ENCODE results near the gene OCIAD2. TPM values are rescaled to one million over a fixed set of nuclear protein-coding genes. Genes with fewer than 3 reads are reported as not detected.
"Not testable (repeated sequence)": the region's sequence is repeated elsewhere in the genome, so short reads cannot be mapped to it uniquely, and the experiment has no call there.

Gene OCIAD2
- 100 to 1,000 TPM in 1 of 2 donors, 10 to 100 TPM in 1; 91.6 to 164 TPM for total RNA-seq
- long read RNA-seq, transcript OCIAD2-205 (7 exons, 1,163 nt): major isoform, 87 of 98 reads
- long read RNA-seq, transcript OCIAD2-204 (6 exons, 812 nt): minor isoform, 5 of 98 reads
- long read RNA-seq, partial matches to known transcripts: 0 of 98 reads
- long read RNA-seq, other reads (novel, unspliced or antisense): 3 of 98 reads

GRCh38 chr4:48906206-48907173 lies at the start of gene OCIAD2:
Gene OCIAD2 (minus strand): TSS chr4:48906774. CDS start chr4:48904549, 2,225 bp downstream.
- intact Hi-C loops (cut with DNase I, micrococcal nuclease): no loop called here
- ATAC-seq (peak; percentile 83), DNase-seq (peak; percentile 86 to 89)

DNA sequence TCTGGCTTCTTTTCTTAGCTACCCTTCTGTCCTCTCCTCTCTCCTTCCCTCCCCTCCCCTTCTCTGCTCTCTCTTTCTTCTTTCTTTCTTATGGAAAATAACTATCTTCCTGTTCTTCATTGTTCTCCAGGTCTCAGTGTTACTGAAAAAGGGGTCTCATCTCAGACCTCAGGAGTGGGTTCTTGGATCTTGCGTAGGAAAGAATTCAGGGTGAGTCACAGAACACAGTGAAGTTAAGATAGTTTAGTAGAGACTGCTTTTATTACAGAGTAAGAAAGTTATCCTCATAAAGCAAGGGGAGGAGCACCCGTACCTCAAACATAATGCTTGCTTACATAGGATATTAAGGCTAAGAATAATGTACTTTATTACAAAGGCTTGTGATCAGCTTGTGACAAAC lies 47.7 kb upstream of the OCIAD2 start:
- intact Hi-C loops (cut with DNase I, micrococcal nuclease): no loop called here

DNA sequence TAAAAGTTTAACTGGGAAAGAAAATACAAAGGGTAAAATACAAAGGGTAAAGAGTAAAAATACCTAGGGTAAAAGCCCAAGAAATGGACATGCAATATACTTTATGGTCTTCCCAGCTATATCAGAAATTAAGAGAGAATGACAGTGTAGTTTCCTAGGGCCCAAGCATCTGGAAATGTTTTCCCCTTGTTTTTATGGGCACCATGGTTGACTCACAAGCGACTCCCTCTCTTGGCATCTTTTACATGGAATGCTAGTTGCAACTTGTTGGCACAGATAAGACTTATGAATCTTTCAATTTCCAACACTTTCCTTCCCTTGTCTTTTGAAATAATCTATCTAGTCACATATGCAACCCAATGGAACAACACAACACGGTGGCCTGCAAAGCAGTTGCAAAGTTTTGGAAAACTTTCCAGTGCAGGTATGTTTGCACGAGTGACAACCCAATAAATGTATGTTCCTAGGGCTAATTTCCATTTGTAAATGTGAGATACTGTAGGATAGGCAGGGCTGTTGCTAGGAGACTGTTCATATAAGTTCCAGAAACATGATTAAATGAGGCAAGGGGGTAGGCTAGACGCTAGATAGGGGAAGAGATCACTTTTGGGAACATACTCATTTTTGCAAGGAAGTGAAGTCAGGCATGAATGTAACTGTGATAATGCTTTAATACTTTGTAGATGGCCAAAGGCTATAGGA lies 43.1 kb upstream of the OCIAD2 start:
- peak; percentile 86 for ATAC-seq
- DNase-seq: no peak
- intact Hi-C loops (cut with DNase I, micrococcal nuclease): no loop called here

More for the DNA sequence above, 47.7 kb upstream of the OCIAD2 start:
- ATAC-seq: peak; percentile 49
- DNase-seq: no peak

GRCh38 chr4:48949086-48949485 lies 42.5 kb upstream of the OCIAD2 start:
- intact Hi-C loops (cut with DNase I, micrococcal nuclease): no loop called here
- DNase-seq: no peak
- ATAC-seq: peak; percentile 38

DNA sequence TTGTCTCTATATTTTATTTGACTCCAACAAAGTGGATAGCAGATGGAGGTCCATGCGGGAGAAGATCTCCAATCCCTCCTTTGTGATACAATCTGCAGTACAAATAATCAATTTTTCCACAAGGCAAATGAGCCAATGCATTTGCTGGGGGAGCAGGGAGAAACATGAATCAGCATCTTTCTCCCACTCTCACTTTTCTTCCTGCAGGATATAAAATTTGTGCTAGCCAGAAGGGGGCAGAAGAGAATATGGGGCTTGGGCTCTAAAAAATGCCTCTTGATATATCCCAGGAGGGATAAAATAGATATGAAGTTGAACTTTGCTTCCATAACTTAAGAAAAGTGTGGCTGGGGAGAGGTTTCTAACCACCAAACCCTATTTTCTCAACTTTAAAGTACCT lies 41.2 kb upstream of the OCIAD2 start:
- ATAC-seq: no peak
- DNase-seq: no peak
- intact Hi-C loops (cut with DNase I, micrococcal nuclease): no loop called here

GRCh38 chr4:48945981-48946380 lies 39.4 kb upstream of the OCIAD2 start:
- no peak for ATAC-seq
- intact Hi-C loops (cut with DNase I, micrococcal nuclease): no loop called here
- DNase-seq: no peak

- ATAC-seq (no peak), DNase-seq (peak; percentile 31 to 48)
Measured at GRCh38 chr4:48944756-48945241, 38.2 kb upstream of the OCIAD2 start.

DNA sequence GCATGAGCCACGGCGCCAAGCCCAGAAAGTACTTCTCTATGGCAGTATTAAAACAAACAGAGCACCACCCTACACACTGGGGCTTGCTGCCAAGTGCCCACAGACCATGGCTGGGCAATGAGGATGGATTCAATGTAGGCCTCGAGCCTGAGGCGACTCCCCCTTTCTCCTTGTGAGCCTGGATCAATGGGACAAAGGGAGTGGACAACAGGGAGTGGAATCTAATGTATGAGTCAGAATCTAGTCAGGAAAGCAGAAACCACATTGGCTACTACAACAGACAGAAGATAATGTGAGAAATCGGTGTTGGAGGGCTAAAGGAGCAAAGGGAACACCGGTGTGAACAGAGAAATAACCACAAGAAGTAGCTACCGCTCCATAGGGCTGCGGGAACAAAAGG lies 37.7 kb upstream of the OCIAD2 start:
- DNase-seq (peak in 1 of 2 donors; percentile 48), ATAC-seq (peak; percentile 88)

More at GRCh38 chr4:48944756-48945241, 38.2 kb upstream of the OCIAD2 start:
- intact Hi-C loops (cut with DNase I, micrococcal nuclease): no loop called here

DNA sequence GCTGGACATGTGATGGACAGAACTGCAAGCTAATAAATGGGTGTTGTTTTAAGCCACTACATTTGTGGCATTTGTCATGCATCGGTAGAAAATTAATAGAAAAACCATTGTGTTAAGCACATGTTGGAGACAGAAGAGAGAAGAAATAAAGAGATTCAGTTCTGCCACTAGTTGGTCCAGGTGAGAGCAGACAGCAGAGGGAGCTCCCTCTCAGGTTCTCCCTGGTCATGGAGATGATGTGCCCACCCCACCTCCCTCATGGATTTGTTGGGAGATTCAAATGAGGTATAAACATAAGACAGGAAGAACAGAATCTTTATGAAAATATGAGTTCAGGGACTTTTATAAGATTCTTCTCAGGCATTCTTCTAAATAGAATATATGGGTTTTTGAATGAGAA lies 36.8 kb upstream of the OCIAD2 start:
- peak; percentile 24 for ATAC-seq
- no peak for DNase-seq
- intact Hi-C loops (cut with DNase I, micrococcal nuclease): no loop called here

More for the DNA sequence above, 37.7 kb upstream of the OCIAD2 start:
- intact Hi-C loops (cut with DNase I, micrococcal nuclease): no loop called here

- intact Hi-C loops (cut with DNase I, micrococcal nuclease): no loop called here
- no peak for ATAC-seq
- DNase-seq: no peak
Measured at GRCh38 chr4:48939785-48940184, 33.2 kb upstream of the OCIAD2 start.

DNA sequence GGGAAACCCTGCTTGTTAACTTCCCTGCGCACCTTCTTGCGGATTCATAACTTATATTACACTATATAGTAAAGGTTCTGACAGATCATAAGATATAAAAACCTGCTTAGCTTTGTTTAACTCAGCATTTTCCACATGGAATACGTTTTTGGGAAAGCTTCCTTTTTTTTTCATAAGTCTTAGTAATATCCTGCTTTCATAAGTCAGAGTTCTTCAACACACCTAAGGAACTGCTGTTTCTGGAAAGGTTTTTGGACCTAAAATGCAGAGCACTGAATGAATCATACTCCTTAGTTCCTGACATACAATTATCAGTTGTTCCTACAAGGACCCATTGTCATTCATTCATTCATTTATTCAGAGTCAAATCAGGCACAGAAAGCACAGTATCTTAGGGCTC lies 32.3 kb upstream of the OCIAD2 start:
- ATAC-seq: no peak
- intact Hi-C loops (cut with DNase I, micrococcal nuclease): no loop called here

GRCh38 chr4:48937033-48937432 lies 30.5 kb upstream of the OCIAD2 start:
- intact Hi-C loops (cut with DNase I, micrococcal nuclease): no loop called here
- ATAC-seq: peak; percentile 96
- no peak for DNase-seq

More for the DNA sequence above, 32.3 kb upstream of the OCIAD2 start:
- no peak for DNase-seq

- DNase-seq (no peak), ATAC-seq (no peak)
- intact Hi-C loops (cut with DNase I, micrococcal nuclease): no loop called here
Measured at GRCh38 chr4:48931459-48931858, 24.9 kb upstream of the OCIAD2 start.

DNA sequence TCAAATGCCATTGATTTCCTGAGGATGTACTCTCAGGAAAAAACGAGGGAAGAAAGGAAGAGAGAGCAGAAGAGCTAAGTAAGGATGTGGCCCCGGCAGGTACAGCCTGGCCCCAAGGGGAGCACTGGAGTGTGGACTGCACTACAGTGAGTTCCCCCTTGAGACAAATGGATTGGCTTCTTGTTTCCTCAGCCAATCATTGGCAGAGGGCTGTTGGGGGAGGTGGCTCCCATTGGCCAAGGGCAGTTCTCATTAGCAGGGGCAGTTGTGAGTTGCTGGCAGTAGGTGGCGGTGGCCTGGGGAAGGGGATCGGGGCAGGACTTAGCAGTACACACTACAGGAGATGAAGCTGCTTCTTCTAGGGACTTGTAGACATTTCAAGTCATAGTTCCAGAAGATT lies 24.1 kb upstream of the OCIAD2 start:
- no peak for ATAC-seq
- intact Hi-C loops (cut with DNase I, micrococcal nuclease): no loop called here
- no peak for DNase-seq

GRCh38 chr4:48924416-48924815 lies 17.8 kb upstream of the OCIAD2 start:
- intact Hi-C loops (cut with DNase I, micrococcal nuclease): no loop called here
- no peak for DNase-seq
- ATAC-seq: no peak

DNA sequence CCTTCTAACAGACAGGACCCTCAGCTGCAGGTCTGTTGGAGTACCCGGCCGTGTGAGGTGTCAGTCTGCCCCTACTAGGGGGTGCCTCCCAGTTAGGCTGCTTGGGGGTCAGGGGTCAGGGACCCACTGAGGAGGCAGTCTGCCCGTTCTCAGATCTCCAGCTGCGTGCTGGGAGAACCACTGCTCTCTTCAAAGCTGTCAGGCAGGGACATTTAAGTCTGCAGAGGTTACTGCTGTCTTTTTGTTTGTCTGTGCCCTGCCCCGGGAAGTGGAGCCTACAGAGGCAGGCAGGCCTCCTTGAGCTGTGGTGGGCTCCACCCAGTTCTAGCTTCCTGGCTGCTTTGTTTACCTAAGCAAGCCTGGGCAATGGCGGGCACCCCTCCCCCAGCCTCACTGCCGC lies 16.5 kb upstream of the OCIAD2 start:
- intact Hi-C loops (cut with DNase I, micrococcal nuclease); ATAC-seq: not testable (repeated sequence)

DNA sequence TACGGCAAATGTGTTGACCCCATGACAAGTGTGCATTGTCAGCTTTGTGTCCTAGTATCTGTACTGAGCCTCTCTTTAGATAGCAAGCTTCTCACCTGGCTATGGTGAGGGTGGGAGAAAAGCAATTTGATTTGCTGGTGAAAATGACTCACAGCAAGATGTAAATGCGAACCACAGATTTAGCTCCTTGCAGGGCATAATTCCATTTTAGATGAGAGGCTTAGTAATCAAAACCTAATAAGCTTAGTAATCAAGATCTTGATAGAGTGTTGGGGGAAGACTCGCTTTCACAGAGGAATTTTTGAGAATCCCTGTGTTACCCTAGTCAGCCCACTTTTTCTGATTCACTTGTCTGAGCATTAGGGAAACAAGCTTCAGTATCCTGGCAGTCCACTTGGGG lies 7.7 kb upstream of the OCIAD2 start:
- intact Hi-C loops (cut with DNase I, micrococcal nuclease): no loop called here
- DNase-seq: no peak
- no peak for ATAC-seq

More for the DNA sequence above, 16.5 kb upstream of the OCIAD2 start:
- DNase-seq: not testable (repeated sequence)

GRCh38 chr4:48913346-48913745 lies 6.8 kb upstream of the OCIAD2 start:
- DNase-seq: peak in 1 of 2 donors; percentile 52
- intact Hi-C loops (cut with DNase I, micrococcal nuclease): no loop called here
- ATAC-seq: no peak

GRCh38 chr4:48912349-48912748 lies 5.8 kb upstream of the OCIAD2 start:
- ATAC-seq: no peak
- intact Hi-C loops (cut with DNase I, micrococcal nuclease): no loop called here
- no peak for DNase-seq
